OCI-LY3 (cell line): Measurements from ENCODE around the gene GPT2.

Experiments
- H2AFZ ChIP-seq: fragments of 200-600, 300-600 bp; shearing (Covaris generic); 2 replicates; pipeline ENCODE4 v1.6.0; 2014; ENCODE audit warnings: antibody characterized with exemption, low read depth, low read length
- H3K27ac ChIP-seq: fragments of 200-600, 300-600 bp; sonication (generic); 2 replicates; pipeline ENCODE4 v1.5.1; 2014; ENCODE audit warnings: mild to moderate bottlenecking, low read length, moderate library complexity, mixed read lengths
- H3K27me3 ChIP-seq: fragments of 200-600, 300-600 bp; sonication (generic); 2 replicates; pipeline ENCODE4 v1.6.1; 2014; ENCODE audit warnings: low read depth, low read length, mixed read lengths
- H3K36me3 ChIP-seq: fragments of 200-600, 300-600 bp; sonication (generic); replicated peaks from 2 replicates; pipeline ENCODE3; 2014; ENCODE audit warnings: low read depth, low read length, mixed read lengths
- H3K4me1 ChIP-seq: fragments of 300-600, 200-600 bp; sonication (generic); 2 replicates; pipeline ENCODE4 v1.6.1; 2014; ENCODE audit warnings: low read length, mixed read lengths
- H3K4me2 ChIP-seq: fragments of 200-600, 300-600 bp; sonication (generic); 2 replicates; pipeline ENCODE4 v1.6.1; 2014; ENCODE audit warnings: low read length, mixed read lengths
- H3K4me3 ChIP-seq: fragments of 300-600, 200-600 bp; sonication (generic); 2 replicates; pipeline ENCODE4 v1.5.1; 2014; ENCODE audit warnings: antibody characterized with exemption, mild to moderate bottlenecking, low read length, moderate library complexity
- H3K79me2 ChIP-seq: fragments of 300-600, 200-600 bp; shearing (Covaris generic); 2 replicates; pipeline ENCODE4 v1.6.1; 2014; ENCODE audit warnings: mild to moderate bottlenecking, low read length, mixed read lengths
- H3K9ac ChIP-seq: fragments of 300-600, 200-600 bp; shearing (Covaris generic); 2 replicates; pipeline ENCODE4 v1.6.0; 2014; ENCODE audit warnings: mild to moderate bottlenecking, low read length, moderate library complexity
- H3K9me3 ChIP-seq: fragments of 200-600, 300-600 bp; shearing (Covaris generic); 2 replicates; pipeline ENCODE4 v1.6.1; 2014; ENCODE audit warnings: low read length, mixed read lengths; ENCODE audit not compliant: insufficient read depth
- H4K20me1 ChIP-seq: fragments of 200-600, 300-600 bp; sonication (generic); 2 replicates; pipeline ENCODE4 v1.6.1; 2016; ENCODE audit warnings: low read length, mixed read lengths; ENCODE audit not compliant: insufficient read depth
- CTCF ChIP-seq: fragments of 200-600, 300-600 bp; sonication (generic); IDR thresholded peaks from 2 replicates; pipeline ENCODE4 v1.5.1; 2014; ENCODE audit warnings: antibody characterized with exemption, low read length, low read depth
- EZH2phosphoT487 ChIP-seq: fragments of 200-600 bp; shearing (Covaris generic); IDR thresholded peaks from 2 replicates; pipeline ENCODE4 v1.6.1; 2018; ENCODE audit warnings: antibody characterized with exemption, mixed run types, low read depth

The GPT2 gene

GRCh38 chr16:46923513-46924295 lies 39.5 kb downstream of the GPT2 start:
- H3K79me2 ChIP-seq, result no peaks in the 10 kb centered on the region
- H3K36me3 ChIP-seq, result no peaks in the 10 kb centered on the region
- no peak overlapping the region for H2AFZ ChIP-seq
- no peaks in the 10 kb centered on the region for H3K27me3 ChIP-seq
- no peak overlapping the region for H3K4me2 ChIP-seq
- H3K9me3 ChIP-seq, result no peaks in the 10 kb centered on the region
- H3K9ac ChIP-seq, result no peak overlapping the region
- no peak for TF ChIP-seq EZH2phosphoT487
- TF ChIP-seq CTCF, result no peak
- no peak overlapping the region for H3K4me3 ChIP-seq
- H3K27ac ChIP-seq, result no peak overlapping the region
- peaks cover 14% of the 10 kb centered on the region for H3K4me1 ChIP-seq
- no peaks in the 10 kb centered on the region for H4K20me1 ChIP-seq

GRCh38 chr16:46924402-46924801 lies 40.2 kb downstream of the GPT2 start:
- no peaks in the 10 kb centered on the region for H4K20me1 ChIP-seq
- H3K9me3 ChIP-seq, result no peaks in the 10 kb centered on the region
- H3K9ac ChIP-seq, result no peak overlapping the region
- no peaks in the 10 kb centered on the region for H3K36me3 ChIP-seq
- H3K27me3 ChIP-seq, result no peaks in the 10 kb centered on the region
- peaks cover 7% of the 10 kb centered on the region for H3K4me1 ChIP-seq
- H3K79me2 ChIP-seq, result no peaks in the 10 kb centered on the region
- H2AFZ ChIP-seq, result no peak overlapping the region
- no peak overlapping the region for H3K27ac ChIP-seq
- H3K4me2 ChIP-seq, result no peak overlapping the region
- no peak overlapping the region for H3K4me3 ChIP-seq
- TF ChIP-seq CTCF (no peak), EZH2phosphoT487 (no peak)

- Histone ChIP-seq H3K36me3 (no peaks in the 10 kb centered on the region), H3K9me3 (no peaks in the 10 kb centered on the region), H3K27me3 (no peaks in the 10 kb centered on the region), H3K9ac (no peak overlapping the region), H3K4me3 (no peak overlapping the region), H3K4me2 (no peak overlapping the region), H4K20me1 (no peaks in the 10 kb centered on the region), H3K4me1 (peaks cover 4% of the 10 kb centered on the region; the same call in 1 of the 2 replicates), H2AFZ (no peak overlapping the region), H3K27ac (no peak overlapping the region), H3K79me2 (no peaks in the 10 kb centered on the region)
- TF ChIP-seq EZH2phosphoT487 (no peak), CTCF (no peak)
Measured at GRCh38 chr16:46926470-46927225, 42.5 kb downstream of the GPT2 start.

GRCh38 chr16:46927273-46927672 lies 43.1 kb downstream of the GPT2 start:
- no peaks in the 10 kb centered on the region for H3K36me3 ChIP-seq
- no peak overlapping the region for H3K9ac ChIP-seq
- no peak overlapping the region for H3K27ac ChIP-seq
- H3K9me3 ChIP-seq, result no peaks in the 10 kb centered on the region
- no peaks in the 10 kb centered on the region for H3K79me2 ChIP-seq
- no peak overlapping the region for H3K4me3 ChIP-seq
- TF ChIP-seq EZH2phosphoT487, result no peak
- no peak for TF ChIP-seq CTCF
- H2AFZ ChIP-seq, result no peak overlapping the region
- H4K20me1 ChIP-seq, result no peaks in the 10 kb centered on the region
- H3K4me1 ChIP-seq, result peaks cover 6% of the 10 kb centered on the region; the same call in 1 of the 2 replicates
- H3K4me2 ChIP-seq, result no peak overlapping the region
- no peaks in the 10 kb centered on the region for H3K27me3 ChIP-seq
